CD14-positive monocyte (primary cell): ENCODE results near the gene CHRNA4. TPM values are rescaled to one million over a fixed set of nuclear protein-coding genes. Genes with fewer than 3 reads are reported as not detected.

ENCODE experiments used
- DNase-seq, 3 donors: peaks; one replicate each; pipeline ENCODE4 v3.0.0-alpha.2; 2011 to 2022
- H2AFZ ChIP-seq: 2 replicates; pipeline ENCODE4 v1.6.0; 2012; ENCODE audit warnings: mild to moderate bottlenecking, low read depth, low read length, inconsistent platforms; ENCODE audit not compliant: insufficient read depth, poor library complexity, severe bottlenecking
- H3K27ac ChIP-seq, 2 donors: 1 replicate in 1 of 2; 2 replicates in 1 of 2; pipeline ENCODE4 v1.5.1; 2012 to 2013; ENCODE audit warnings: low read length in 2 of 2, control low read depth in 1 of 2, inconsistent platforms in 1 of 2, low read depth in 1 of 2, mild to moderate bottlenecking in 1 of 2
- H3K27me3 ChIP-seq, 2 donors: one replicate each; pipeline versions ENCODE4 v1.6.0 to v1.6.1; 2011 to 2013; ENCODE audit warnings: low read length in 2 of 2; ENCODE audit not compliant: control insufficient read depth in 2 of 2, insufficient read depth in 2 of 2
- H3K36me3 ChIP-seq, 2 donors: replicated peaks in 1 of 2; 1 replicate in 1 of 2; 2 replicates in 1 of 2; pipeline versions ENCODE4 v1.5.1 to v1.6.1; 2012 to 2013; ENCODE audit warnings: low read length in 2 of 2, control low read depth in 1 of 2, inconsistent platforms in 1 of 2, mild to moderate bottlenecking in 1 of 2; ENCODE audit not compliant: insufficient read depth in 2 of 2, control insufficient read depth in 1 of 2
- H3K4me1 ChIP-seq, 2 donors: 1 replicate in 1 of 2; 2 replicates in 1 of 2; pipeline versions ENCODE4 v1.5.1 to v1.6.1; 2012 to 2013; ENCODE audit warnings: low read length in 2 of 2, control low read depth in 1 of 2, inconsistent platforms in 1 of 2, mild to moderate bottlenecking in 1 of 2, moderate library complexity in 1 of 2; ENCODE audit not compliant: insufficient read depth in 2 of 2, control insufficient read depth in 1 of 2
- H3K4me2 ChIP-seq: replicated peaks from 2 replicates; pipeline ENCODE3; 2012; ENCODE audit warnings: low read length, moderate library complexity, mild to moderate bottlenecking; ENCODE audit not compliant: poor library complexity, severe bottlenecking; ENCODE audit errors: extremely low read depth
- H3K4me3 ChIP-seq, 3 experiments: fragments of 200-600 bp in 1 of 3; sonication (generic) in 1 of 3; replicated peaks in 1 of 3; 1 replicate in 2 of 3; 2 replicates in 1 of 3; pipeline ENCODE4 v1.5.1; 2011 to 2013; ENCODE audit warnings: low read length in 3 of 3, mild to moderate bottlenecking in 3 of 3, control low read depth in 2 of 3, low read depth in 2 of 3, inconsistent platforms in 1 of 3, moderate library complexity in 1 of 3
- H3K79me2 ChIP-seq: 2 replicates; pipeline ENCODE4 v1.6.0; 2012; ENCODE audit warnings: mild to moderate bottlenecking, control low read depth, inconsistent platforms, low read length, moderate library complexity; ENCODE audit not compliant: insufficient read depth
- H3K9ac ChIP-seq: 2 replicates; pipeline ENCODE4 v1.6.0; 2017; ENCODE audit warnings: low read length, mild to moderate bottlenecking; ENCODE audit not compliant: insufficient read depth, poor library complexity, severe bottlenecking
- H3K9me3 ChIP-seq, 2 donors: replicated peaks in 1 of 2; 1 replicate in 1 of 2; 2 replicates in 1 of 2; pipeline versions ENCODE4 v1.5.1 to v1.6.1; 2012 to 2013; ENCODE audit warnings: low read length in 2 of 2, control low read depth in 1 of 2; ENCODE audit not compliant: control insufficient read depth in 1 of 2, insufficient read depth in 1 of 2
- H4K20me1 ChIP-seq: 2 replicates; pipeline ENCODE4 v1.6.0; 2012; ENCODE audit warnings: mild to moderate bottlenecking, low read length, control low read depth, moderate library complexity; ENCODE audit not compliant: insufficient read depth
- H3K27ac Mint-ChIP-seq, 7 donors: one replicate each; pipeline ENCODE4 v1.8.0; 2020; ENCODE audit warnings: mild to moderate bottlenecking in 7 of 7, mixed read lengths in 7 of 7, moderate library complexity in 6 of 7, inconsistent platforms in 2 of 7
- H3K27me3 Mint-ChIP-seq, 3 donors: one replicate each; pipeline ENCODE4 v1.8.0; 2021 to 2022; ENCODE audit warnings: low read depth in 3 of 3, mild to moderate bottlenecking in 3 of 3, mixed read lengths in 3 of 3, moderate library complexity in 3 of 3, inconsistent platforms in 1 of 3
- H3K36me3 Mint-ChIP-seq, 2 donors: one replicate each; pipeline ENCODE4 v1.8.0; 2020; ENCODE audit warnings: mixed read lengths in 2 of 2, inconsistent platforms in 1 of 2, mild to moderate bottlenecking in 1 of 2
- H3K4me1 Mint-ChIP-seq: one replicate; pipeline ENCODE4 v1.8.0; 2020; ENCODE audit warnings: mild to moderate bottlenecking, mixed read lengths
- H3K4me3 Mint-ChIP-seq, 2 donors: one replicate each; pipeline ENCODE4 v1.8.0; 2020; ENCODE audit warnings: mild to moderate bottlenecking in 2 of 2, mixed read lengths in 2 of 2, moderate library complexity in 1 of 2
- H3K9me3 Mint-ChIP-seq, 7 donors: one replicate each; pipeline ENCODE4 v1.8.0; 2020 to 2022; ENCODE audit warnings: mixed read lengths in 7 of 7, mild to moderate bottlenecking in 6 of 7, moderate library complexity in 6 of 7, inconsistent platforms in 2 of 7
- WGBS: methylation state at CpG from one replicate; pipeline ENCODE4 v1.1.5; 2013; ENCODE audit warnings: missing lambda C conversion rate; ENCODE audit not compliant: insufficient coverage; 5-methylcytosine and 5-hydroxymethylcytosine counted together
- intact Hi-C, 2 donors: fragments of 100-400 bp; cut with micrococcal nuclease; formaldehyde crosslinking; loops; one replicate each; pipeline versions ENCODE4 v1.15.0 to v1.15.1; 2023
- polyA plus RNA-seq, 3 donors: library from polyadenylated mRNA; depleted of rRNA in 1 of 3; unstranded in 2 of 3; stranded (reverse) in 1 of 3; fragments of 300-500 nt in 2 of 3; fragments of >200 nt in 1 of 3; fragmentation: Illumina TruSeq in 2 of 3; gene quantifications; 1 replicate in 2 of 3; 2 replicates in 1 of 3; pipeline ENCODE4 v1.2.3, GENCODE V29; 2012 to 2021
- small RNA-seq: library from RNA; depleted of rRNA; stranded (forward); fragments of <200 nt; gene quantifications from one replicate; pipeline ENCODE3, GENCODE V24; 2012; ENCODE audit warnings: low read depth; ENCODE audit not compliant: insufficient read length
- TF ChIP-seq, protein P1 (sequence below): fragments of 200-600 bp; IDR thresholded peaks from one replicate; pipeline ENCODE4 v1.8.0; 2022; ENCODE audit warnings: antibody characterized with exemption, mild to moderate bottlenecking

The CHRNA4 gene
- polyA plus RNA-seq, 3 donors, result not detected

DNA sequence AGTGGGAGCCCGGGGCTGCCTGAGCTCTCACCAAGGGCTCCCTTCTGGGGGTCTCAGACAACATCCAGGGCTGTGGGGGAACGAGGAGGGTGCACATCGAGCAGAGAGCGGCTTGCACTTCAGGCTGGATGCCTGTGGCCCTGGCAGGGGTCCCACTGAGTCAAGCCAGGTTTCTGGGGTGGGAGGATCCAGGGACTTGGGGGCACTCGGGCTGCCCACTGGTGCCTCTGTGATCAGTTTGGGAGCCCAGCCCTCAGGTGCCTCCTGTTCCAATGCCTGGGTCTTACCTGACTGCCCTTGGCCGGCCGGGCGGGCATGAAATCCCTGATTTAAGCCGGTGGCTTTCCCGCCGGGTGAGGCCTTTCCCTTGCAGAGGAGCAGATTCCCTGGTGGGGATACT, 67.7 kb downstream of the CHRNA4 start:
- Mint-ChIP-seq H3K36me3 (peaks cover 5 to 9% of the 10 kb centered on the region in 2 donors), H3K4me1 (no peaks in the 10 kb centered on the region), H3K27ac (no peak overlapping the region), H3K9me3 (no peaks in the 10 kb centered on the region), H3K4me3 (no peak overlapping the region), H3K27me3 (peaks cover 19 to 39% (median 23%) of the 10 kb centered on the region in 3 donors)
- TF ChIP-seq, protein P1, sequence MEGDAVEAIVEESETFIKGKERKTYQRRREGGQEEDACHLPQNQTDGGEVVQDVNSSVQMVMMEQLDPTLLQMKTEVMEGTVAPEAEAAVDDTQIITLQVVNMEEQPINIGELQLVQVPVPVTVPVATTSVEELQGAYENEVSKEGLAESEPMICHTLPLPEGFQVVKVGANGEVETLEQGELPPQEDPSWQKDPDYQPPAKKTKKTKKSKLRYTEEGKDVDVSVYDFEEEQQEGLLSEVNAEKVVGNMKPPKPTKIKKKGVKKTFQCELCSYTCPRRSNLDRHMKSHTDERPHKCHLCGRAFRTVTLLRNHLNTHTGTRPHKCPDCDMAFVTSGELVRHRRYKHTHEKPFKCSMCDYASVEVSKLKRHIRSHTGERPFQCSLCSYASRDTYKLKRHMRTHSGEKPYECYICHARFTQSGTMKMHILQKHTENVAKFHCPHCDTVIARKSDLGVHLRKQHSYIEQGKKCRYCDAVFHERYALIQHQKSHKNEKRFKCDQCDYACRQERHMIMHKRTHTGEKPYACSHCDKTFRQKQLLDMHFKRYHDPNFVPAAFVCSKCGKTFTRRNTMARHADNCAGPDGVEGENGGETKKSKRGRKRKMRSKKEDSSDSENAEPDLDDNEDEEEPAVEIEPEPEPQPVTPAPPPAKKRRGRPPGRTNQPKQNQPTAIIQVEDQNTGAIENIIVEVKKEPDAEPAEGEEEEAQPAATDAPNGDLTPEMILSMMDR, result no peak
- H3K27ac ChIP-seq, result no peak overlapping the region
- no peaks in the 10 kb centered on the region for H3K9me3 ChIP-seq
- peaks cover 9% of the 10 kb centered on the region for H4K20me1 ChIP-seq
- no peak overlapping the region for H2AFZ ChIP-seq
- no peak for DNase-seq
- peaks cover 9% of the 10 kb centered on the region in 2 donors for H3K36me3 ChIP-seq
- intact Hi-C loops, result no loop called here
- no peak overlapping the region for H3K4me3 ChIP-seq
- no peaks in the 10 kb centered on the region for H3K79me2 ChIP-seq
- peaks cover 0 to 17% of the 10 kb centered on the region in 2 donors for H3K27me3 ChIP-seq
- WGBS, result 72% methylated on average over 7 of the region's 11 CpGs
- no peaks in the 10 kb centered on the region for H3K4me1 ChIP-seq
- no peak overlapping the region for H3K9ac ChIP-seq
- no peak overlapping the region for H3K4me2 ChIP-seq

Small RNA genes lying within 50 kb of the gene (small RNA-seq; reads per million reads assigned to genes)
- not detected for gene RNU6-994P

Other genes with a start within 250 kb of the CHRNA4 start
- 10 to 100 TPM; 18.0 to 33.4 (median 25.9) TPM for gene YTHDF1, start 145.2 kb downstream of the CHRNA4 start, polyA plus RNA-seq
- under 1 TPM in 1 of 3 donors, not detected in 2; 0.21 TPM for gene BIRC7, start 125.4 kb downstream of the CHRNA4 start, polyA plus RNA-seq
- gene NKAIN4, start 106.9 kb downstream of the CHRNA4 start, polyA plus RNA-seq, result not detected
- gene ARFGAP1, start 88.5 kb downstream of the CHRNA4 start, polyA plus RNA-seq, result 10 to 100 TPM; 11.2 to 99.8 (median 14.1) TPM
- gene COL20A1, start 68.2 kb downstream of the CHRNA4 start, polyA plus RNA-seq, result not detected
- gene KCNQ2, start 111.3 kb upstream of the CHRNA4 start, polyA plus RNA-seq, result not detected
- gene EEF1A2, start 137.7 kb upstream of the CHRNA4 start, polyA plus RNA-seq, result under 1 TPM in 1 of 3 donors, not detected in 2; 0.08 TPM
- gene PPDPF, start 159.4 kb upstream of the CHRNA4 start, polyA plus RNA-seq, result 10 to 100 TPM; 13.4 to 39.9 (median 26.1) TPM
- gene PTK6, start 176.0 kb upstream of the CHRNA4 start, polyA plus RNA-seq, result 1 to 10 TPM in 2 of 3 donors, under 1 TPM in 1; 0.66 to 4.1 (median 1.5) TPM
- gene SRMS, start 186.4 kb upstream of the CHRNA4 start, polyA plus RNA-seq, result not detected
- gene FNDC11, start 192.8 kb upstream of the CHRNA4 start, polyA plus RNA-seq, result under 1 TPM in 1 of 3 donors, not detected in 2; 0.23 TPM
- gene HELZ2, start 212.9 kb upstream of the CHRNA4 start, polyA plus RNA-seq, result 10 to 100 TPM in 1 of 3 donors, 1 to 10 TPM in 2; 3.0 to 15.5 (median 3.3) TPM